Sigmoid colon (tissue), 7 donors: Measurements from ENCODE around the gene ZFHX3. TPM values are rescaled to one million over a fixed set of nuclear protein-coding genes. Genes with fewer than 3 reads are reported as not detected.

Experiments used
- DNase-seq: peaks from one replicate; pipeline ENCODE4 v3.0.0-alpha.2; 2019
- H3K27ac ChIP-seq, 4 donors: fragments of 200-600 bp; sonication (generic); one replicate each; pipeline ENCODE4 v1.5.1; 2016 to 2019; ENCODE audit warnings: mild to moderate bottlenecking in 1 of 4
- H3K27me3 ChIP-seq, 3 donors: fragments of 200-600 bp; sonication (generic); one replicate each; pipeline ENCODE4 v1.5.1; 2019; ENCODE audit warnings: mild to moderate bottlenecking in 1 of 3
- H3K36me3 ChIP-seq, 4 donors: fragments of 200-600 bp; sonication (generic); one replicate each; pipeline ENCODE4 v1.5.1; 2016 to 2019
- H3K4me1 ChIP-seq, 4 donors: fragments of 200-600 bp; sonication (generic); one replicate each; pipeline ENCODE4 v1.5.1; 2017 to 2019
- H3K4me3 ChIP-seq, 4 donors: fragments of 200-600 bp; sonication (generic); one replicate each; pipeline ENCODE4 v1.5.1; 2017 to 2019; ENCODE audit warnings: mild to moderate bottlenecking in 2 of 4, moderate library complexity in 1 of 4
- H3K9me3 ChIP-seq, 4 donors: fragments of 200-600 bp in 3 of 4; sonication (generic) in 3 of 4; one replicate each; pipeline versions ENCODE4 v1.5.1 to v1.6.1; 2013 to 2019
- EP300 ChIP-seq, 4 donors: sonication (generic); formaldehyde crosslinking; IDR thresholded peaks; one replicate each; pipeline ENCODE4 v1.6.1; 2017; ENCODE audit warnings: antibody characterized with exemption in 4 of 4
- POLR2A ChIP-seq, 2 donors: fragments of 450-650 bp; IDR thresholded peaks; one replicate each; pipeline ENCODE4 v1.6.1; 2016; ENCODE audit warnings: antibody characterized with exemption in 2 of 2, mild to moderate bottlenecking in 2 of 2, moderate library complexity in 2 of 2
- POLR2AphosphoS5 ChIP-seq, 4 donors: sonication (generic); formaldehyde crosslinking; IDR thresholded peaks; one replicate each; pipeline ENCODE4 v1.6.1; 2017; ENCODE audit warnings: antibody characterized with exemption in 4 of 4
- WGBS, 2 donors: extraction: QIAGEN DNeasy Blood & Tissue Kit; methylation state at CpG; one replicate each; pipeline ENCODE4 v1.1.7; 2013; 5-methylcytosine and 5-hydroxymethylcytosine counted together
- intact Hi-C: fragments of 100-400 bp; cut with DNase I; formaldehyde crosslinking; loops from one replicate; pipeline ENCODE4 v1.15.1; 2023
- polyA plus RNA-seq, 3 donors: library from polyadenylated mRNA; stranded (reverse); fragments of 200-250 nt; gene quantifications; one replicate each; pipeline ENCODE4 v1.2.3, GENCODE V29; 2013
- total RNA-seq, 4 donors: library from RNA; depleted of rRNA; stranded (reverse); fragments of >200 nt; gene quantifications; one replicate each; pipeline ENCODE4 v1.1.0, GENCODE V29; 2016
- TF ChIP-seq, protein P1 (sequence below), 4 experiments: fragments of 450-650 bp in 3 of 4; fragments of 200-600 bp in 1 of 4; IDR thresholded peaks; one replicate each; pipeline ENCODE4 v1.5.1; 2016 to 2019; ENCODE audit warnings: antibody characterized with exemption in 4 of 4, mild to moderate bottlenecking in 3 of 4, moderate library complexity in 2 of 4
- donor health status: healthy with polysubstance abuse.
- donor health status: Bipolar disorder and iron deficiency.
- donor health status: healthy.

ZFHX3 gene
- total and polyA plus RNA-seq, 7 donors = 0.69 to 38.8 (median 17.8) TPM

DNA sequence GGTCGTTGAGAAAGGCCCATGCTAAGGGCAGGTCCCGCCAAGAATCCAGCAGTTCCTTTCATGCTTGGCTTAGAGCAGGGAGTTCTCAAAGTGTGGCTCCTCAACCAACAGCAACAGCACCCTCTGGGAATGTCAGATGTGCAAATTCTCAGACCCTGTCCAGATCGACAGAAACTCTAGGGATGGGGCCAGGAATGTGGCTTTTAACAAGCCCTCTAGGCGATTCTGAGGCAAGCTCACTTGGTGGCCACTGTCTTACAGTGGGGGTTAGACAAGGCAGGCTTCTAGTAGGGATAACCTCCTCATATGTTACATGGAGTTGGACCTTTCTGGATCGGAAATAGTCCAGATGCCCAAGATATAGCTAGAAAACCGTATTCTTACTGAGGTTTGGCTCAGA is 144.8 kb downstream of the ZFHX3 start:
- DNase-seq = no peak

DNA sequence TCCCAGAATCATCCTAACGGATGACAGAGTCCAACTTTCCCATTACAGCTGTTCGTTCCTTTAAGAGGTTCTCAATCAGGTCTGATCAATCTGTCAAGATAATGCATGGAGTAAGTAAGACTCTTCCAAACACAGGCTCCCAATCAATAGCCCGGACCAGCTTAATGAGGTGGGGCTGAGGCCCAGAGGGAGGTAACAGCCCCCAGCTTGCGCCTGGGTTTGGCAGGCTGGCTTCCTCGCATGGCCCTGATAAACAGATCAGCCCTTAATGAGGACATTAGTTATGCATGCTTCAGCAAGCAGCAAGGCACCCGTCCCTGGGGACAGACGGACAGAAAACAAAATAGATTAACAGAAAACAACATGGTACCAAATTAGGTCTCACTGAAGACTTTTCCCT is 145.7 kb downstream of the ZFHX3 start:
- Histone ChIP-seq H3K36me3 (no peaks in the 10 kb centered on the region), H3K27me3 (no peaks in the 10 kb centered on the region), H3K9me3 (no peaks in the 10 kb centered on the region), H3K4me3 (no peak overlapping the region), H3K27ac (no peak overlapping the region), H3K4me1 (peaks cover 0 to 7% (median 0%) of the 10 kb centered on the region in 4 donors)
- intact Hi-C loops = no loop called here
- TF ChIP-seq POLR2A (IDR thresholded peaks at IDR 0.05) = no peak
- no peak for TF ChIP-seq EP300 (IDR thresholded peaks at IDR 0.05)
- TF ChIP-seq POLR2AphosphoS5 (IDR thresholded peaks at IDR 0.05) = no peak
- TF ChIP-seq, protein P1, sequence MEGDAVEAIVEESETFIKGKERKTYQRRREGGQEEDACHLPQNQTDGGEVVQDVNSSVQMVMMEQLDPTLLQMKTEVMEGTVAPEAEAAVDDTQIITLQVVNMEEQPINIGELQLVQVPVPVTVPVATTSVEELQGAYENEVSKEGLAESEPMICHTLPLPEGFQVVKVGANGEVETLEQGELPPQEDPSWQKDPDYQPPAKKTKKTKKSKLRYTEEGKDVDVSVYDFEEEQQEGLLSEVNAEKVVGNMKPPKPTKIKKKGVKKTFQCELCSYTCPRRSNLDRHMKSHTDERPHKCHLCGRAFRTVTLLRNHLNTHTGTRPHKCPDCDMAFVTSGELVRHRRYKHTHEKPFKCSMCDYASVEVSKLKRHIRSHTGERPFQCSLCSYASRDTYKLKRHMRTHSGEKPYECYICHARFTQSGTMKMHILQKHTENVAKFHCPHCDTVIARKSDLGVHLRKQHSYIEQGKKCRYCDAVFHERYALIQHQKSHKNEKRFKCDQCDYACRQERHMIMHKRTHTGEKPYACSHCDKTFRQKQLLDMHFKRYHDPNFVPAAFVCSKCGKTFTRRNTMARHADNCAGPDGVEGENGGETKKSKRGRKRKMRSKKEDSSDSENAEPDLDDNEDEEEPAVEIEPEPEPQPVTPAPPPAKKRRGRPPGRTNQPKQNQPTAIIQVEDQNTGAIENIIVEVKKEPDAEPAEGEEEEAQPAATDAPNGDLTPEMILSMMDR (IDR thresholded peaks at IDR 0.05) = no peak
- DNase-seq = no peak
- 93 to 94% methylated on average over 7 of the region's 7 CpGs for WGBS, 2 donors

More for the DNA sequence above, 144.8 kb downstream of the ZFHX3 start:
- no peaks in the 10 kb centered on the region for H3K9me3 ChIP-seq
- no peaks in the 10 kb centered on the region for H3K27me3 ChIP-seq
- H3K27ac ChIP-seq = no peak overlapping the region
- peaks cover 0 to 7% (median 0%) of the 10 kb centered on the region in 4 donors for H3K4me1 ChIP-seq
- no peak for TF ChIP-seq POLR2AphosphoS5 (IDR thresholded peaks at IDR 0.05)
- no peak for TF ChIP-seq POLR2A (IDR thresholded peaks at IDR 0.05)
- TF ChIP-seq, protein P1 (IDR thresholded peaks at IDR 0.05) = no peak
- no peak for TF ChIP-seq EP300 (IDR thresholded peaks at IDR 0.05)
- intact Hi-C loops = no loop called here
- no peaks in the 10 kb centered on the region for H3K36me3 ChIP-seq
- 83 to 91% methylated on average over 6 of the region's 6 CpGs for WGBS, 2 donors
- no peak overlapping the region for H3K4me3 ChIP-seq

DNA sequence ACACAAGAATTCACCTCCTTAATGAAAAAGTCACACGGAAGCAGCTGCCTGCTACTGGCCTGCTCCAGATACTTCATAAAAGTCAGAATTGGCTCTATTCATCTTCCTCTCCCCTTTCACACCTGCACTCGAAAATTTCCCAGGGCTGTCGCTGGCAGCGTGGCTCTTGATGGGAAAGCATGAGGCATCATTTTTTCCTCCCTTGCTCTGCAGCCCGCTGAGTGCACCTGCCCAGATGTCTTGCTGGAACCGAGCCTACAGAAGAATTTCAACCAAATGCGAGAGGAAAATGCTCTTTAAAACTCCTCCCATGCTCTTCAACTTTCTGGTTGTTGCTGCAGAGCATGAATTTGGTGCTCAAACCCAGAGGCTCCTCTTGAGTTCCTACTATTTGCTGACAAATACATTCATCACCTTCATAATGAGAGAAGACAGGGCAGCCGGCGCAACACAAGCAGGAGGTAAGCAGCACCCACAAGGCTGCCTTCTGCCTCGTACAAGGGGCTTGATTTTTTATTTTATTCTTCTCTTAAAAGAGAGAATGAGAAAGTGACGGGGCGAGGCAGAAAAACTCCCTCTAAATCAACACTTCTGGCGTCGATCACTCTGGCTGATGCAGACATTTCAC is 146.8 kb downstream of the ZFHX3 start:
- Histone ChIP-seq H3K36me3 (no peaks in the 10 kb centered on the region), H3K9me3 (no peaks in the 10 kb centered on the region), H3K4me1 (peaks cover 0 to 7% (median 0%) of the 10 kb centered on the region in 4 donors), H3K4me3 (no peak overlapping the region), H3K27me3 (no peaks in the 10 kb centered on the region), H3K27ac (no peak overlapping the region)
- 89 to 90% methylated on average over 14 of the region's 14 CpGs for WGBS, 2 donors
- no peak for TF ChIP-seq POLR2A (IDR thresholded peaks at IDR 0.05)
- no peak for TF ChIP-seq EP300 (IDR thresholded peaks at IDR 0.05)
- TF ChIP-seq, protein P1 (IDR thresholded peaks at IDR 0.05) = no peak
- TF ChIP-seq POLR2AphosphoS5 (IDR thresholded peaks at IDR 0.05) = no peak
- no peak for DNase-seq
- intact Hi-C loops = no loop called here

DNA sequence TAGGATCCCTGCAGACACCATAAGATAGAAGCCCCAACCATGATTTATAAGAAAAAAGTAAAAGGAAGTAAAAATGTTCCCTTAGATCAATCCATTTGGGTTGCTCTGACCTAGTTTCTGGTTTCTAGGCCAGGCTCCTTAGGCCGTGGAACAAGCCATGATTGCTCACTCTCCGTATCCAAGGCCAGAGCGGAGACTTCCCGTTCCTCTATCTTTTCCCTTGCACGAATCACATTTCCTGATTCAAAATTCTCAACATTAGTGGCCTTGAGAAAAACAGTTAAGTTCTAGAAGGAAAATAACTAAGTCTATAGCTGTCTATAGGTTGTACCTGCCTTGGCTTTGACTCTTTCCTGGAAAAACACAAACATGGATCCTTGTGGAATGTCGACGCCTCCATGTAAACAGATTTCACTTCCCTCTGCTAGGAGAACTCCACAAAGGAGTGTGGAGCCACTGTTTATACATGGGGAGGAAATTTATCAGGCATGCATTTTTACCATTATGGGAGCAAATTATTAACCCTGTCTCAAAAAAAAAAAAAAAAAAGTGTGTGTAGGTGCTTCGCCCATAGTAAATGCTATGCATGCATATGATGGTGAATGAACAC is 149.6 kb downstream of the ZFHX3 start:
- no peaks in the 10 kb centered on the region for H3K9me3 ChIP-seq
- H3K4me3 ChIP-seq = no peak overlapping the region
- no peaks in the 10 kb centered on the region for H3K27me3 ChIP-seq
- no peaks in the 10 kb centered on the region for H3K36me3 ChIP-seq
- no peak overlapping the region for H3K27ac ChIP-seq
- H3K4me1 ChIP-seq = peaks cover 0 to 19% (median 9%) of the 10 kb centered on the region in 4 donors
- no peak for TF ChIP-seq POLR2AphosphoS5 (IDR thresholded peaks at IDR 0.05)
- TF ChIP-seq, protein P1 (IDR thresholded peaks at IDR 0.05) = no peak
- no peak for TF ChIP-seq EP300 (IDR thresholded peaks at IDR 0.05)
- no peak for TF ChIP-seq POLR2A (IDR thresholded peaks at IDR 0.05)
- WGBS, 2 donors = 69 to 81% methylated on average over 8 of the region's 8 CpGs
- DNase-seq = peak; percentile 8
- intact Hi-C loops = no loop called here
